ENCODE data around the gene STK31. TPM values are rescaled to one million over a fixed set of nuclear protein-coding genes. Genes with fewer than 3 reads are reported as not detected.

Gene STK31
- total RNA-seq, 2 donors from 2014 or later, result 1.4 to 1.6 TPM

DNA sequence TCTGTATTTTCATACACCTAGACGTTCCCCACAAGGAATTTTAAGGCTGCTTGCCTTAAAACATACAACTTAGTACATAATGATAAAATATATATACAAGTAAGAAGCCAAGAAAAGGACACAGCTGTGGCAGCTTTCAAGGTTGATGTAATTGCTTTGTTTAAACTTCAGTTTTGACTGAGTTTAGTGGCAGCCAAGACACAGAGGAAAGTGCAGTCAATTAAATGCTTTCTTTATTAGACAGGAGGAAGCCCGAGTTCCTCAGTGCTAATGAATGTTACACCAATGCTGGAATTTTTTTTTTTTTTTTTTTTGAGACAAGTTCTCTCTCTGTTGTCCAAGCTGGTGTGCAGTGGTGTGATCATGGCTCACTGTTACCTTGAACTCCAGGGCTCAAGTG is 11.2 kb upstream of the STK31 start:
- peaks cover 4% of the 10 kb centered on the region for H3K9me3 Mint-ChIP-seq
- H3K4me3 Mint-ChIP-seq, result no peak overlapping the region
- Histone ChIP-seq H3K4me1 (ENCODE audit: control insufficient read depth, insufficient read depth, low read length) (peaks cover 3% of the 10 kb centered on the region), H3K9me3 (ENCODE audit: control insufficient read depth, low read length) (no peaks in the 10 kb centered on the region), H3K36me3 (ENCODE audit: control insufficient read depth, insufficient read depth, low read length) (no peaks in the 10 kb centered on the region), H3K27me3 (ENCODE audit: control insufficient read depth, insufficient read depth, low read length, poor library complexity, severe bottlenecking) (no peaks in the 10 kb centered on the region), H3K27ac (ENCODE audit: low read depth, low read length) (no peak overlapping the region), H3K9ac (ENCODE audit: extremely low read depth, low read length, poor library complexity, severe bottlenecking) (no peak overlapping the region), H3K4me3 (ENCODE audit: low read length) (no peak overlapping the region)
- TF ChIP-seq, protein P1, sequence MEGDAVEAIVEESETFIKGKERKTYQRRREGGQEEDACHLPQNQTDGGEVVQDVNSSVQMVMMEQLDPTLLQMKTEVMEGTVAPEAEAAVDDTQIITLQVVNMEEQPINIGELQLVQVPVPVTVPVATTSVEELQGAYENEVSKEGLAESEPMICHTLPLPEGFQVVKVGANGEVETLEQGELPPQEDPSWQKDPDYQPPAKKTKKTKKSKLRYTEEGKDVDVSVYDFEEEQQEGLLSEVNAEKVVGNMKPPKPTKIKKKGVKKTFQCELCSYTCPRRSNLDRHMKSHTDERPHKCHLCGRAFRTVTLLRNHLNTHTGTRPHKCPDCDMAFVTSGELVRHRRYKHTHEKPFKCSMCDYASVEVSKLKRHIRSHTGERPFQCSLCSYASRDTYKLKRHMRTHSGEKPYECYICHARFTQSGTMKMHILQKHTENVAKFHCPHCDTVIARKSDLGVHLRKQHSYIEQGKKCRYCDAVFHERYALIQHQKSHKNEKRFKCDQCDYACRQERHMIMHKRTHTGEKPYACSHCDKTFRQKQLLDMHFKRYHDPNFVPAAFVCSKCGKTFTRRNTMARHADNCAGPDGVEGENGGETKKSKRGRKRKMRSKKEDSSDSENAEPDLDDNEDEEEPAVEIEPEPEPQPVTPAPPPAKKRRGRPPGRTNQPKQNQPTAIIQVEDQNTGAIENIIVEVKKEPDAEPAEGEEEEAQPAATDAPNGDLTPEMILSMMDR (conservative IDR thresholded peaks at IDR 0.05), result no peak
- no peak for DNase-seq
- no peak overlapping the region for H3K27ac Mint-ChIP-seq
- no peaks in the 10 kb centered on the region for H3K27me3 Mint-ChIP-seq (ENCODE audit: insufficient read depth)
- 82% methylated on average over 1 of the region's 2 CpGs; no CpG with 5 or more reads in 1 of the 2 experiments for WGBS, 2 experiments (ENCODE audit: insufficient coverage in 1 of 2, insufficient read length in 1 of 2)
- H3K4me1 Mint-ChIP-seq, result peaks cover 11% of the 10 kb centered on the region
- peaks cover 47% of the 10 kb centered on the region for H3K36me3 Mint-ChIP-seq (ENCODE audit: low read depth)

DNA sequence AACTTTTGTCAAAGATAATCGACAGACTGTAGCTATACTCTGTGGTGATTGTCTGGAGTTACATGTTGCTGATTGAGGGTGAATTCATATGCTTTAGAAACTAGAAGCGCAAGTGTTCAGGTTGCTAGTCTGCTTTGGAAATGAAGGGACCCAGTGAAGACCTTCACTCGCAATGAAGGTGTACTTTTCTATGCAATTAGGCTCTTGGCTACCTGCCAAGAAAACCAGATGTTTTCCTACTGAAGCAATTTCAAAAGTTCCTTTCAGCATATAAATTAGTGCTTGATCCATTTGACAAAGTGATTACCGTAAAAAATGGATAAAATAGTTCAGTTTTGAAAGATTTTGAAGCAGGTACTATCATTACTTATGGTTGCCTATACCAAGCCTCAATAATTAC is 10.0 kb upstream of the STK31 start:
- no peak overlapping the region for H3K9ac ChIP-seq (ENCODE audit: extremely low read depth, low read length, poor library complexity, severe bottlenecking)
- no peaks in the 10 kb centered on the region for H3K36me3 ChIP-seq (ENCODE audit: control insufficient read depth, insufficient read depth, low read length)
- no peak overlapping the region for H3K4me3 ChIP-seq (ENCODE audit: low read length)
- TF ChIP-seq, protein P1 (conservative IDR thresholded peaks at IDR 0.05), result no peak
- H3K27me3 Mint-ChIP-seq (ENCODE audit: insufficient read depth), result no peaks in the 10 kb centered on the region
- H3K9me3 Mint-ChIP-seq, result peaks cover 7% of the 10 kb centered on the region
- DNase-seq, result no peak
- H3K9me3 ChIP-seq (ENCODE audit: control insufficient read depth, low read length), result peaks cover under 1% of the 10 kb centered on the region
- H3K4me3 Mint-ChIP-seq, result no peak overlapping the region
- H3K27me3 ChIP-seq (ENCODE audit: control insufficient read depth, insufficient read depth, low read length, poor library complexity, severe bottlenecking), result no peaks in the 10 kb centered on the region
- H3K4me1 Mint-ChIP-seq, result peaks cover 11% of the 10 kb centered on the region
- peaks cover 47% of the 10 kb centered on the region for H3K36me3 Mint-ChIP-seq (ENCODE audit: low read depth)
- H3K27ac ChIP-seq (ENCODE audit: low read depth, low read length), result no peak overlapping the region
- H3K27ac Mint-ChIP-seq, result no peak overlapping the region
- 95 to 100% methylated on average over 1 to 4 of the region's 4 CpGs for WGBS, 2 experiments (ENCODE audit: insufficient coverage in 1 of 2, insufficient read length in 1 of 2)
- H3K4me1 ChIP-seq (ENCODE audit: control insufficient read depth, insufficient read depth, low read length), result peaks cover 3% of the 10 kb centered on the region

DNA sequence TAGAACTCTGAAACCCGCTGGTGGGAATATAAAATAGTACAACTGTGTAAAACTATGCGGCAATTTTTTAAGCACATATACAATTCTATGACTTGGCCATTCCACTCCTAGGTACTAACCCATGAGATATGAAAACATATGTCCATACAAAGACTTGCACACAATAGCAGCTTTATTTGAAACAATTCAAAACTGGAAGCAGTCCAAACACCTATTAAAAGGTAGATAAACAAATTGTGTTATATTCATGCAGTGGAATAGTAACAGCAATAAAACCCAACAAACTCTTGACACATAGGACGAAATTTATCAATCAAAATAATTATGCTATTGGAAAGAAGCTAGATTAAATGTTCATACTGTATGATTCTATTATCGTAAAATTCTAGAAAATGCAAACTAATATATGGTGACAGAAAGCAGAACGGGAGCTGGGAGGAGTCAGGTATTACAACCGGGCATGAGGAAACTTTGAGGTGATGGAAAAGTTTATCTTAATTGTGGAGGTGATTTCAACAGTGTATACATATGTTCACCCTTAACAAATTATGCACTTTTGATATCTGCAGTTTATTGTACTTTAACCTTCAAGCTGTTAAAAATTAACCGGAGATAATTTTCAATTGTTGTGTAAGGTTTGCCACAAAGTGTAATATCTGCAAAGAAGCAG is 803 bp upstream of the STK31 start:
- Mint-ChIP-seq H3K36me3 (ENCODE audit: low read depth) (peaks cover 28% of the 10 kb centered on the region), H3K27me3 (ENCODE audit: insufficient read depth) (no peaks in the 10 kb centered on the region), H3K9me3 (peaks cover 25% of the 10 kb centered on the region), H3K4me1 (peaks cover 6% of the 10 kb centered on the region), H3K4me3 (no peak overlapping the region), H3K27ac (no peak overlapping the region)
- no peak for DNase-seq
- no peaks in the 10 kb centered on the region for H3K36me3 ChIP-seq (ENCODE audit: control insufficient read depth, insufficient read depth, low read length)
- no peaks in the 10 kb centered on the region for H3K4me1 ChIP-seq (ENCODE audit: control insufficient read depth, insufficient read depth, low read length)
- no peak overlapping the region for H3K27ac ChIP-seq (ENCODE audit: low read depth, low read length)
- no peak overlapping the region for H3K9ac ChIP-seq (ENCODE audit: extremely low read depth, low read length, poor library complexity, severe bottlenecking)
- TF ChIP-seq, protein P1 (conservative IDR thresholded peaks at IDR 0.05), result no peak
- WGBS, 2 experiments (ENCODE audit: insufficient coverage in 1 of 2, insufficient read length in 1 of 2), result 92% methylated on average over 6 of the region's 7 CpGs; no CpG with 5 or more reads in 1 of the 2 experiments
- no peak overlapping the region for H3K4me3 ChIP-seq (ENCODE audit: low read length)
- H3K27me3 ChIP-seq (ENCODE audit: control insufficient read depth, insufficient read depth, low read length, poor library complexity, severe bottlenecking), result no peaks in the 10 kb centered on the region
- peaks cover 16% of the 10 kb centered on the region for H3K9me3 ChIP-seq (ENCODE audit: control insufficient read depth, low read length)
